Kidney epithelial cell (primary cell): ENCODE data around the gene ARHGEF10L. TPM values are rescaled to one million over a fixed set of nuclear protein-coding genes. Genes with fewer than 3 reads are reported as not detected.

Experiments used
- DNase-seq: peaks from one replicate; pipeline ENCODE4 v3.0.0-alpha.2; 2010; ENCODE audit warnings: low read depth
- H3K27me3 ChIP-seq: 2 replicates; pipeline ENCODE4 v1.6.0; 2011; ENCODE audit warnings: low read length; ENCODE audit not compliant: control insufficient read depth, insufficient read depth
- H3K36me3 ChIP-seq: 2 replicates; pipeline ENCODE4 v1.5.1; 2011; ENCODE audit warnings: low read length; ENCODE audit not compliant: control insufficient read depth, insufficient read depth
- H3K4me3 ChIP-seq: 2 replicates; pipeline ENCODE4 v1.5.1; 2011; ENCODE audit warnings: low read depth, mild to moderate bottlenecking, control low read depth, low read length
- CTCF ChIP-seq: IDR thresholded peaks from 2 replicates; pipeline ENCODE4 v1.5.1; 2011; ENCODE audit warnings: mild to moderate bottlenecking, moderate library complexity, low read length, control low read depth, inconsistent platforms; ENCODE audit not compliant: insufficient read depth, poor library complexity, severe bottlenecking
- total RNA-seq: library from RNA; depleted of rRNA; stranded (reverse); fragments of >200 nt; gene quantifications from 2 replicates; pipeline ENCODE4 v1.2.3, GENCODE V29; 2015

The ARHGEF10L gene
- total RNA-seq, 1 donor from 2014 or later: 23.5 TPM

- DNase-seq: no peak
- no peak overlapping the region for H3K4me3 ChIP-seq
- TF ChIP-seq CTCF: no peak
- peaks cover 1% of the 10 kb centered on the region for H3K36me3 ChIP-seq
- H3K27me3 ChIP-seq: no peaks in the 10 kb centered on the region
These were observed 109.1 kb downstream of the ARHGEF10L start for GRCh38 chr1:17648457-17649145.

DNA sequence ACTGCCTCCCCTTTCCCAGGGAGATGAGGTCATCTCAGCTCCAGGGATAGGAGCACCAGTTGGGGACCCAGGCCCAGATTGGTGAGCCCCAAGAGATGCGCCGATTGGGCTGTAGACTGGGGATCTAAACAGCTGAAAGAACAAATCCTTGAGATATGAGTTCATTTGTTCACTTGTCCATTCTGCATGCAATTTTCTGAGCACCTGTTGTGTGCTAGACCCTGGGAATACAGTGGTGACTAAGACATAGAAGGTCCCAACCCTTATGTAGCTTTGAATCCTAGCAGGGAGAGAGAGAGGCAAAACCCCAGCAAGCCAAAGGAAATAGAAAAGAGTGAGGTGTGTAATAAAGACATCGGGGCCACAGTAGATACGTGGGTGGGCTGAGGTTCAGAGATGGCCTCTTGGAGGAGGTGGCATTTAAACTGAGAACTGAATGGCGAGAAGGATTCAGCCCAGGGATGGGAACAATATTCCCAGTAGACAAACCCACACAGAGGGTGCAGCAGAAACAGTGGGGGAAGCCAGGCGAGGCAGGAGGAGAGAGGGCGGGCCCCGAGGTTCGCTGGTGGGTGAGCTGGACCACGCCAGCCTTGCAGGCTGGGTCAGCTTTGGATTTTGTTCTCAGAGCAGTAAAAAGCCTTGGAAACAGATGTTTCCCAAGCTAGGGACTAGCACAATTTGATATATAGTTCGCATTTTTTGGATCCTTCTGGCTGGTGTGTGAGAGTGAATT lies 110.0 kb downstream of the ARHGEF10L start:
- peaks cover 1% of the 10 kb centered on the region for H3K36me3 ChIP-seq
- TF ChIP-seq CTCF: no peak
- H3K4me3 ChIP-seq: no peak overlapping the region
- no peak for DNase-seq
- H3K27me3 ChIP-seq: no peaks in the 10 kb centered on the region

DNA sequence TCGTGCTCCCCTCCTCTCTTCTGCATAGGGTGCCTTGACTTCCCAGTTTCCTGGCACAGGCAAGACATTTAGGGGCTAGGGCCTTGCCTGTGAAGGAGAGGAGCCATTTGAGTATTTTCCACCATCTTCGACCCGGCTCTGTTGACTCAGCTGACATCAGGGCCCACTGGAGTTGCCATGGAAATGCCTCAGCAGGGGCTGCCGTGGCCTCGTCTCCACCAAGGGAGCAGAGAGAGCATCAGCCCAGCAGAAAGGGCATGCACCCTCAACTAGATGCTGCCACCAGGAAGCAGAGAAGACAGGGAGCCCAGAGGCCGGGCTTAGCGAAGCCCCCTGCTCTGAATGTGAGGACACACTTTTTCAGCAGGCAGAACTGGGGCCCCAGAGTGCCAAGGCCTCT lies 113.8 kb downstream of the ARHGEF10L start:
- no peak for DNase-seq
- no peak for TF ChIP-seq CTCF
- H3K4me3 ChIP-seq: no peak overlapping the region
- H3K27me3 ChIP-seq: no peaks in the 10 kb centered on the region
- peaks cover 1% of the 10 kb centered on the region for H3K36me3 ChIP-seq

GRCh38 chr1:17653728-17654351 lies 114.3 kb downstream of the ARHGEF10L start:
- TF ChIP-seq CTCF: peak; percentile 88
- DNase-seq: no peak
- H3K36me3 ChIP-seq: peaks cover 2% of the 10 kb centered on the region
- no peaks in the 10 kb centered on the region for H3K27me3 ChIP-seq
- H3K4me3 ChIP-seq: no peak overlapping the region

DNA sequence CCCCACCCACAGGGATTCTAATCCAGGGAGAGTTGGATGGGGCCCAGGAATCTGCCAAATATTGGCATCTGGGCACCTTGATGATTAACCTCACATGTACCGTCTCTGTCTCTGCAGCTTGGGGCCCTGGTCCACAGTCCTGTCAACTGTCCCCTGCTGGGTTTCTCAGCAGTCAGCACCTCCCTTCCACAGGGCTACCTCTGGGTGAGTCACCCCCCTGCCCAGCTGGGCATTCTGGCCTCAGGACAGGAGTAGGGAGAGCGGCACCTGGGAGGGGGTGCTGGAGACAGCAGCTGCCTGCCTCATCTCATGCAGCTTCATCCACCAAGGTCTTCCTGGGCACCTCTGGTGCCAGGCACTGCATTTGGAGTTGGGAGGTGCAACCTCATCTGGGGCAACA lies 115.0 kb downstream of the ARHGEF10L start:
- DNase-seq: no peak
- no peak for TF ChIP-seq CTCF
- H3K36me3 ChIP-seq: peaks cover 2% of the 10 kb centered on the region
- no peak overlapping the region for H3K4me3 ChIP-seq
- H3K27me3 ChIP-seq: no peaks in the 10 kb centered on the region

- Histone ChIP-seq H3K4me3 (no peak overlapping the region), H3K36me3 (peaks cover 2% of the 10 kb centered on the region), H3K27me3 (no peaks in the 10 kb centered on the region)
- TF ChIP-seq CTCF: no peak
- DNase-seq: no peak
These were observed 115.7 kb downstream of the ARHGEF10L start for GRCh38 chr1:17655169-17655568.
